GM18499 (cell line): ENCODE measurements around the gene CACNA1G.

Source experiments
- ATAC-seq: cut with Tn5 transposase; IDR thresholded peaks from one replicate; pipeline ENCODE4 v1.9.1; 2021; ENCODE audit warnings: moderate number of reproducible peaks; ENCODE audit not compliant: insufficient read depth, unreplicated experiment

The CACNA1G gene

DNA sequence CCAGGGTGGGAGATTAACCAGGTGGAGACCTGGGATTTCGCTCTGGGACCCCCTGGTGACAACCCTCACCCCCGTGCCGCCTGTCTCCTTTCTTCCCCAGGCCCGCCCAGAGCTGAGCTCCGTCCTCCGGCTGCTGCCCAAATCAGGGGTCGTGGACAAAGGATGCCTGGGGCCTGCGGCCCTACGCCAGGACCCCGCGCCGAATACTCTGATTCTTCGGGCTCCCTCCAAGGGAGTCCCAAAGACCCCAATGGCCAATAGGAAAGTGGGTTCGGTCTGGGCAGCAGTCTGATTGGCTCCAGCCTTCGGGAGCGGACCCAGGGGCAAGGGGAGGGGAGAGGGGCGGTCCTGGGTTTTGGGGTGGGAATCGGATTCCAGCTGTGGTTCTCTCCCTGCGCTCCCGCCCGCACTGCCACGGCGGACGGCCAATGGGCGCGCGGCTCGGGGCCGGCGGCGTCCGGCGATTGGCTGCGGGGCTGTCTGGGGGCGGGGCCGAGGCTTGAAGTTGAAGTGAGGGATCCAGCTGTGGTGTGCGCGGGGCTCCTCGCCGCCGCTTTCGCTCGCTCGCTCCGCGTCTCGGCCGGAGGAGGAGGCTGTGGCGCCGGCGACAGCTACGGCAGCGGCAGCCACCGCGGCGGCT, at the start of gene CACNA1G:
Gene CACNA1G, plus strand, starts transcription at position 531 of the 640 bp plus-strand sequence. CDS start 745 bp downstream, outside the sequence.
- peak; percentile 82 for ATAC-seq

DNA sequence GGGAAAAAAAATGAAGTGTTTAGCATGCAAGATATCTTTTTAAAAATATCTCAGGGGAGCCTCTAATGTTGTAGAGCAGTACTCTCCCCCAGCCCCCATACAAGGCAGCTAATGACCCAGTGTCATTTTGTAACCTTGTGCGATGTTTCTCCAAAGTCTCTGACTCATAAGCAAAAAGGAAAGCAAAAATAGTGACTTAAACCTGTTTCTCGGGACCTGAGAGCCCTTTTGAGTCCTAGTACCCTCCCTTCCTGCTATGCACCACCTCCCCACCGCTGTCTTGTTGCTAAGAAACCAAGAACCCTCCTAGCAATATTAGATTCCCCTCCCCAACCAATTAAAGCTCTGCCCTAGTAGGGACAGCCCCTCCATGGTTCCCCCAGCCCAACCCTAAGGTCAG, 49.5 kb upstream of the CACNA1G start:
- peak; percentile 63 for ATAC-seq

DNA sequence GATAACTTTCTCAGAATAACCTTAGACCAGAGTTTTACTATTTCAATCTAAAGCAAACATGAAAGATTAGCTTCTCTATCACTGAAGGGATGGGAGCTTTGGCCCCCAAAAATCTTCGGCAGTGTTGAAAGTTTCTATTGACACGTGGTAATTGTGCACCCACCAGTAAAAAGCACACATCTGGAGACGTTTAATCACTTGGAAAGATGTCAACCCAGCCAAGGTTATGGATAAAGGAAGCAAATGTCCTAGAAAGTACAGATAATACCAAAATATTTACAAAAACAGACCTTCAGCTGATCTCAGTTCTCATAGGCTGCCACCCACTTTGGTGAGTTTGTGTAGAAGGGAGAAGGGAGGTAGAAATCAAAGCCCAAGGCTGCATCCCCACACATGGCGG, 47.0 kb upstream of the CACNA1G start:
- ATAC-seq, result no peak

DNA sequence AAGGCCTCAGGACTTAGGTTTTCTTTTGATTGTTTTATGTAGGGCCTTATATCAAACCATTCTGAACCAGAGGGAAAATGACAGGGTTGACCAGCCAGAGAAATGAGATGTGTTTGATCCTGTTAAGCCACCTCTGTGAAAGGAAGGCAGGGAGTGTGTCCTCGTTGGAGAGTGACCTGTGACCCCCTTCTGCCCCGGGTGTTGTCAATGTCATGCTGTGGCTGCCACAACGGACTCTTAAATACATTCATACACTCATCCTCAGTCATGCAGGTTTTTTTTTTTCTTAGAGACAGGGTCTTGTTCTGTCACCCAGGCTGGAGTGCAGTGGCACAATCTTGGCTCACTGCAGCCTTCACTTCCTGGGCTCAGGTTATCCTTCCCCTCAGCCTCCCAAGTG, 46.1 kb upstream of the CACNA1G start:
- ATAC-seq, result no peak

DNA sequence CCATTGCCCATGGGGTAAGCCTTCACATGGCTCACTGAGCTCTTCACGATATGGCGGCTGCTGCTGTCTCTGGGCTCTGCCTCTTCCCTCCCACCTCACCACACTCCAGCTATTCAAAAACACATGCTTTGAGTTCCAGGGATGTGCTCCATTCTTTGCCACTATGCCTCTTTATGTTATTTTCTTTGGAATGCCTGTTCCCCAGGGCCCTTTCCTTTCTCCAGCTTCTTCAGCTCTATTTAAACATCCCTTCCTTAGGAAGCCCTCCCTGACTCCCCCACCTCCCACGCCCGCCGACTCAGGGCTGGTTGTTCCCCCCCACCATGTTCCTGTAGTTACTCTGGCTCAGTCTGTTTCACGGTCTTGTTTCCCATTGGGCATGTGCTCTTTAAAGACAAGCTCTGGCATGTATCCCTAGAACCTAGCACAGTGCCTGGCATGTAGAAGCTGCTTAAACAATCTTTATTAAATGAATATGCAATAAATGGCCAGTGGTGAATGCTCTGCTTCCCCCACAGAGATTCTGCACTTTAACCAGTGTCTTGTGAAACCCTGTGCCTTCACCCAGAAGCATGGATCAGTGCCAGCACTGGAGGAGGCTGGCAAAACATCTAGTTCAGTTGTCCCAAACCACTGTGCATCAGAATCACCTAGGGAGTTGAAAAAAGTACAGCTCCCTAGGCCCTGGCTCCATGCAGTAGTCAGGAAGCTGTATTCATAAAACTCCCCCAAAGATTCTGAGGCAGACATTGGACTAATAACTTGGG, 45.4 kb upstream of the CACNA1G start:
- no peak for ATAC-seq

DNA sequence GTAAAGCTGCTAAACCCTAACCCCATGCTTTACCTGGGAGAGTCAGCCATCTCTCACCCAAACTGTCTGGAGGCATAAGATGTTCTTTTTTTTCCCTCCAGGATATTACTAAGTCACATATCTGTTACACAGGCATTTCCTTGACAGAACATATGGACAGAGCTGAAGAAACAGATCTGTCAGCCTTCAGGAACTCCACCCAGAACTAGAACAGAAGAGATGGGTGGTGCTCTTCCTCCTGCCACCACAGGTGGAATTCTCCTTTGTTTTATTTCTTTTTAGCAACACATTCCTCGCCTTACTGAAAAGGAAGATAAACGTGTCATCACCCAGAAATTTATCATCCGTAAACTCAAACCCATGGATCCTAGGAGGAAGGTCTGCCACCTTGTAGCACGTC, 43.5 kb upstream of the CACNA1G start:
- ATAC-seq, result no peak

DNA sequence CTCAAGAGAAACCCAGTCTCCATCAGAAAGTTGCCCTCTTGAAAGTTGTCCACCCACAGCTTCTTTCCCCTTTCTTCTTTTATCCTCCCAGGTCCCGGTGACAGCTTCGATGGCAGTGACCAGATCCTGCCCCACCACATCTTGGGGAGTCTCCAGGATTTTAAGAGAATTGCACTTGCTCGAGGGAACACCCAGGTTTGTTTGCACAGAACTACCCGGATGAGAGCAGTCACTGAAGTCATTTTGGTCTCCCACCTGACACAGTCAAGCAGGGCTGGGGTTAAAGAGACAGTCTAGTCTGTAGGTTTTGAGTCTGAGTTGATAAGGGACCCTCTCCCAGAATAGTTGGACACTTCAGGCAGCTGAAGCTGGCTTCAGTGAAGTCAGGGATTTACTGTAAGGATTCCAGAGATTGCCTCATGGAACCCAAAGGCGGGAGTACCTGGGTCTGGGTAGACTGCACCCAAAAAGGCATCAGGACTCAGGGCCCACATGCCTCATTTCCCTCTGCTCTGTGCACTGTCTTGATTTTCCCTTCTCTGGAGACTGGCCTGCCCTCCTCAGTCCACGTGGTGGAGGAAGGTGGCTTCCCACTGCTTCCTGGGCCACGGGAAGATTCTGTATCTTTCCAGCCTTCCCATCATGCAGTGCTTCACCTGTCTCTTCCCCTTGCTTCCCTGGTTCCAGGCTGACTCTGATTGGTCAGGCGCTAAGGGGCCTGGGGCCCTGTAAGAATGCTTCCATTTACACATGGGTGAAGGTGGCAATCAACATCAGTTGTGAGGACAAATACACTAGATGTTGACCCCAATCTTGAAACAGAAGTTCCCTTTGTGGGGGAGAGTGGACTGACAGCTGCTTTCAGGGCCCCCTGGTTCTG, 42.8 kb upstream of the CACNA1G start:
- ATAC-seq, result no peak

DNA sequence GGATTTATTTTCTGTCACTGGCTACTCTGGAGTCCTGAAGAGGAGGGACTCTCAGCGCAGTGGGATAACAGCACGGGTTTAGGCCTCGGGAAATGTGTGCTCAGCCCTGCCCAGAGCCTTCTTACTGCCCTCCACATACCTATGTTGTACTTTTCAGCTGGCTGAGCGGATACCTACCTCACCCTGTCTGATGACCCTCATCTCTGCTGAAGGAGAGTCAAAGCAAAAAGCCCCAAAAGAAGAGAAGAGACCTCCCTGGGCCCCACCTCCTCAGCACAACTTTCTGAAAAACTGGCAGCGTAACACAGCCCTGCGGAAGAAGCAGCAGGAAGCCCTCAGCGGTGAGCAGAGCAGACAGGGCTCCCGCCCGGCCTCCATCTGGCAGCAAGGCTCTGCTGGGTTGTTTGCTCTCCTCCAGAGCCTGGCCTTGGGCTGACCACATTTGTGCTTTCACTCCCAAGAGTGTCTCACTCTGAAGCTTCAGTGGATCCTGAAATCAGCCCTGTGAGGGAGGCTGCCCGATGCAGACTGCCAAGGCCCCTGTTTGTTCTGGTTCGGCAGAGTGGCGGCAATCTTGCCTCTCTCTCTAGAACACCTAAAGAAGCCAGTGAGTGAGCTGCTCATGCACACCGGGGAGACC, 42.0 kb upstream of the CACNA1G start:
- no peak for ATAC-seq

DNA sequence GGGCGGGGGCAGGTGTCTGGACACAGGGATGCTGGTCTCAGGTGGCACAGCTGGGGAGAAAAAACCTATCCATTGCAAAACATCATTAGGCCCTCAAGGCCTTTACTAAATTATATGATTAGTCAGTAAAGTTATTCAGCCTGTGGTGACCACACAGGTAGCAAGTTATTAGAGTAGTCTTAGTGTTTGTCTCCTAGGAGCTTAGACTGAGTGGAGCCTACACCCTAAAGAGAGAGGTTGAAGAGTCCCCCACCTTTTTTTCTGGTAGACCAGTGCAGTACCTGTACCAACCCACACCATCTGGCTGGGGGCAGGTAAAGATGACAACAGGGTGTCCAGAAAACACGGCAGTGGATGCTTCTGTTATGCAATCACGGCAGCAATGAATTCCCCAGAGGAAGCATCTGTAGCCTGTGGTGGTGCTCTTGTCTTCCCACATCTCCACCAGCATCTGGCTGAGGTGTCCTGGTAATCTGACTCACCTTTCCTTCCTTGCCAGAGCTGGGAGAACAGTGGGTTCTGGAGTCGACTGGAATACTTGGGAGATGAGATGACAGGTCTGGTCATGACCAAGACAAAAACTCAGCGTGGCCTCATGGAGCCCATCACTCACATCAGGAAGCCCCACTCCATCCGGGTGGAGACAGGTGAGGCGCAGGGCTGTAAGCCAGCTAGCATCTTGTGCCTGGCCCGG, 41.2 kb upstream of the CACNA1G start:
- no peak for ATAC-seq

DNA sequence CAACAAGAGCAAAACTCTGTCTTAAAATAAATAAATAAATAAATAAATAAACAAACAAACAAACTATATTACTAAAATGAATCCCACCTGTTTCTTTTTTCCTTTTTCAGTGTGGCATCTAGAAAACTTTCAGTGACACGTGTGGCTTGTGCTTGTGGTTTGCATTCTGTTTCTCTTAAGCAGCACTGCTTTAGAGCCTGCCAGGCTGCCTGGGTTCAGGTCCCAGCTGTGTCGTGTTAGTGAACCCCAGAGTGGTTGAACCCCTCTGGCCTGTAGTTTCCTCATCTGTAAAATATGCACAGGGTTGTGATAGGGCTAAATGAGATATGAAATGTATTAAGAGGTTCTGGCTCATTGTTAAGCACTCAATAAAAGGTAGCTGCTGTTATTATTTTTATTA, 40.0 kb upstream of the CACNA1G start:
- no peak for ATAC-seq

DNA sequence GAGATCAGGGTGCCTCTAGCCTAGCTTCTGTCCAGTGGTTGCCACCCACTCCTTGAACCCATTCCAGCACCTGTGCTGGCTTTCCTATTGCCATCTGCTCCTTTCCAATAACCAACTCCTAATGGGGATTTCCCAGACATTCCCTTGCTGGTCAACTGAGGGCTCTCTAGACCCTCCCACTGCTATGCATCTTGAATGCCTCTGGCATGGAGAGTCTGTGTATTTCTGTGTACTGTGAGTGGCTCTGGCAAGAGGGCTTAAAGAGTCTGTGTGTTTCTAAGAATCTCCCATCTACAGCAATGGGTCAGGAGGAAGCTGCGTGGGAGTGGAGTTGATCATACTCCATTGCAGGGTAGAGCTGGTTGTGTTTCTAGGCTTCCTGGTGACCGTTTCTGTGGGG, 39.0 kb upstream of the CACNA1G start:
- no peak for ATAC-seq

DNA sequence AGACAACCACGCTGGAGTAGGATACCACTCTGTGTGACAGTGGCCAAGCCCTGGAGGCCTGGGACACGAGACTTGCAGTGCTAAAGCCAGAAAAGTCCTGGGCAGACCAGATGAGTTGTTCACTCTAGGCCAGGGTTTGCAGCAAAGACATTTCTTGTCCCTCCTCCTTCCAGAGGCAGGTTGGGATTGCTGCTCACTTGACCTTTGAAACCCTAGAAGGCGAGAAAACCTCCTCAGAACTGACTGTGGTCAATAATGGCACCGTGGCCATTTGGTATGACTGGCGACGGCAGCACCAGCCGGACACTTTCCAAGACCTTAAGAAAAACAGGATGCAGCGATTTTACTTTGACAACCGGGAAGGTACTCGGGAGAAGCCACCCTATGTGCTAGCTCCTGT, 37.7 kb upstream of the CACNA1G start:
- no peak for ATAC-seq

DNA sequence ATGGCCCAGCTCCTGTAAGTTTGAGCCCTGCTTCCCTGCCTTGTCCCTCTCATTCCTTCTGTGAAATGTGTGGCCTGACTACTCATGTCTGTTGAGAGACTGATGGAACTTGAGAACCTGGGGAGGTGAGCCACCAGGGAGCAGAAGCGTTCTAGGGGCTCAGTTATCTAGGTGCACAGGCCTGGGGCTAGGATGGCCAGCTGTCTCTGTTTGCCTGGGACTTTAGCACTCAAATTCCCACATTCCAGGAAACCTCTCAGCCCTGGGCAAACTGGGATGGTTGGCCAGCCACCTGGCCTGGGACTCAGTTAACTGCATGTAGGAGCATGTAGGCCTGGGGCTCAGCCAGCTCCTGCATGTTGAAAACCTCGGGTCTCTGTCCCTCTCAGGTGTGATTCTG, 37.3 kb upstream of the CACNA1G start:
- ATAC-seq, result no peak

DNA sequence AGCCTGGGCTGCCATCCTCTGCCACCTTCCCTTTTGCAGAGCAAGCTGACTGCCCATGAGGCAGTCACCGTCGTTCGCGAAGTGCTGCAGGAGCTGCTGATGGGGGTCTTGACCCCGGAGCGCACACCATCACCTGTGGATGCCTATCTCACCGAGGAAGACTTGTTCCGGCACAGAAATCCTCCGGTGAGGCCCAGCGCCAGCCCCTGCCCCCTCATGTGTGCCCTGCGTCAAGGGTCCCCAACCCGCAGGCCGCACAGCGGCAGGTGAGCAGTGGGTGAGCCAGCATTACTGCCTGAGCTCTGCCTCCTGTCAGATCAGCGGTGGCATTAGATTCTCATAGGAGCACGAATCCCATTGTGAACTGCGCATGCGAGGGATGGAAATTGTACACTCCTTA, 35.7 kb upstream of the CACNA1G start:
- ATAC-seq, result no peak

DNA sequence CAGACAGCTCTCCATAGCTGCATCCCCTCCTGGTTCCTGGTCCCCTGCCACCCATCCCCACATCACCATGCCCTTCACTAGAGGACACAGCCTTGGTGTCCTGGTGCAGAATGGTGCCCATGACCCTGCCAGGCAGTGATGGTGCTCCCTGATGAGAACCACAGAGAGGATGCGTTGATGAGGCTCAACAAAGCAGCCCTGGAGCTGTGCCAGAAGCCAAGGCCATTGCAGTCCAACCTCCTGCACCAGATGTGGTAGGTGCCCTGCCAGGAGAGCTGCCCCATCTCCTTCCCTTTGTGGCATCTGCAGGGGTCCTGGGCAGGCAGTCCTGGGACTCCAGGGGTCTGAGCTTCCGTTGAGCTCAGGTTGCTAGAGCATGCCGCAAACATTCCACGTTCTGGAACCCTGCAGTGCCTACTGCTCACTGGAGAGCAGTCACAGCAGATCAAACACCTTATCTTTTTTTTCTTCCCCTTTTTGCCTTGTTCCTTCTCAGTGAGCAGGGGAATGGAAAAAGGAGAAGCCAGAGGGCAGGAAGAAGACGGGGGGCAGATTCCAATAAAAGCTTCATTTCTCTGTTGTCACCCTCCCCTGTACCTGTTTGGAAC, 33.3 kb upstream of the CACNA1G start:
- ATAC-seq, result no peak

DNA sequence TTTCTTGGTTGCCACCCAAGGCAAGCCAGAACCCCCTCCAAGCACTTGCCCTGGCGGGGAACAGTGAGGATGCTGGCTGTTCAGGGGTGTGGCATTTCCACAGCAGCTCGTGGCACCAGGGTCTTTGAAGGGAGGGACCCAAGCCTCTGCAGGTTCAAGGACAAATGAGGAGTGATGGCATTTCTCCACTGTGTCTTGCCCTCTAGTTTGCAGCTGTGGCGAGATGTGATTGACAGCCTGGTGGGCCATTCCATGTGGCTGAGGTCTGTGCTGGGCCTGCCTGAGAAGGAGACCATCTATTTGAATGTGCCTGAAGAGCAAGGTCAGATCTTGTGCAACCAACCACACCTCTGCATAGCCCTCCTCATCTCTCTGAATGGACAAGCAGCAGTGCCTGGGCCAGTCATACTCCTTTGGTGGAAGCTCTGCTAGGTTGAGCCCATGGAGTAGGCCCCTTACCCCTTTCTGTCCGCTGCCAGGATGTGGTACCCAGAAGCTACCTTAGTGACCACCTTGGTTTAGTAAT, 32.5 kb upstream of the CACNA1G start:
- ATAC-seq, result no peak

DNA sequence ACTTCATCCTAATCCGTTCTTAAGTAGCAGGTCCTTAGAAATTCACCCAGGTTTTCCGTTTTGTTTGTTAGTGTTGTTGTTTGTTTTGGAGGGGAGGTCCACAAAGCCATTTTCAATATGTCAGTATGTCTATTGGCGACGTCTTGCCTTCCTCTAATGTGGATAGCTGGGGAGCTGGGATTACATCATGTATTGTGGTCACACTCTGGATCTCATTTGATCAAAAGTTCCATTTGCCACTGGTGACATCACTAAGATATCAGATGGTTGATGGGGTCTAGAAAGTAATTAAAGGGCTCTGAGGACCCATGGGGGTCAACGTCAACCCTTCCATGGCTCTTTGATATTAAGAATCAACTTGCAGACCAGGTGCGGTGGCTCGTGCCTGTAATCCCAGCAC, 30.7 kb upstream of the CACNA1G start:
- no peak for ATAC-seq

DNA sequence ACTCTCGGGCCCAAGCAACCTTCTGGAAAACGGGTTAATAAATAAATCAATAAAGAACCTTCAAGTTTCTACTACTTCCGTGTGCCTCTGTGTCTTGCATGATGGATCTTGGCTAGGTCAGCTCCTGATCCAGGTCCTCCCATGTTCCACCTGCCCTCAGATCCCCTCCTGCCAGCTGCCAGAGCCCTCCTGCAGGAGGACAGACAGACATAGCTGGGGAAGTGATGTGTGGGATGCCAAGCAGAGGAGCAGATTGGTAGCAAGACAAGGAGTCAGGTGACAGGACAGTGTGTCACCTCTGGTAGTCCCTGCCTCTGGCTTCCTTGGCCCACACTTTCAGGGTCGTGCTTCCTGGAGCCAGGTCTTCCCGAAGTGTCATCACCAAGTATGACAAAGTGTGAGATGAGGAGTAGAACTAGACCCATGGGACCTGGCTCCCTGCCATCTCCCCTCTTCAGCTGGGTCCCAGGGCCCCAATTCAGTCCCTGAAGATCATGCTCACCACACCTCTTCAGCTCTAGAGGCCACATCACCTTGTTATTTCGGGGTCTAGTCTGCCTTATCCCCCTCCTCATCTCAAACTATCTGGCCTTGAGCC, 29.0 kb upstream of the CACNA1G start:
- ATAC-seq, result no peak

DNA sequence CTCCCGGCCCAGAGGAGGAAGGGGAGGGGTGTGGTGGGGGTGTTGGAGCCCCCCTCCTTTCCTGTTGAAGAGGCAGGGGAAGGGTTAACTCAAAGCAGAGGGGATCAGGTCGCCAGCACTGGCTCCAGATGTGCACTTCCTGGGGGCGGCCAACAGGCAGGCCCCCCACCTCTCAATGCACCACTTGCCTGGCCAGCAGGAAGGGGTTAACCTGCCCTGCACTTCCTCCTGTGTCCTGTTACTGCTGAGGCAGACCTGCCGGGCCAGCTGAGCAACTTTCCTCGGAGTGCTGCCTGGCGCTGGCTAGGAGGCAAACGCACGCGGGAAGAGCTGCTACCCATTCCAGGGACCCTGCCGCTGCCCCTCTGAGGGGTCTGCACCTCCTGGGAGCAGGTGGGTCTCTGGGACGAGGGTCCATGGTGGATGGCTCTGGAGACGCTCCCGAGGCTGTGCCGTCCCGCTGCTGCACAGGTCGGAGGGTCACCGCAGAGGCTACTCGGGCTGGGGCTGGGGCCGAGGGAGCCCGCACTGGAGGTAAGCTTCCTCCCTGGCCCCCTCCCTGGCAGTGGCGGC, 28.0 kb upstream of the CACNA1G start, which contains the start of gene EPN3:
Gene EPN3, plus strand, starts transcription at position 284 of the 573 bp plus-strand sequence. CDS start 3,822 bp downstream, outside the sequence.
- no peak for ATAC-seq
